Measurements from ENCODE around the gene DHRSX.
"Not testable (repeated sequence)": the region's sequence is repeated elsewhere in the genome, so short reads cannot be mapped to it uniquely, and the experiment has no call there.

The DHRSX gene

GRCh38 chrX:2519638-2520037, 18.9 kb upstream of the DHRSX start:
- not testable (repeated sequence) for DNase-seq

- DNase-seq, result no peak
Observed at GRCh38 chrX:2517055-2517454, 16.3 kb upstream of the DHRSX start.

GRCh38 chrX:2516623-2517022, 15.8 kb upstream of the DHRSX start:
- DNase-seq, result no peak

DNA sequence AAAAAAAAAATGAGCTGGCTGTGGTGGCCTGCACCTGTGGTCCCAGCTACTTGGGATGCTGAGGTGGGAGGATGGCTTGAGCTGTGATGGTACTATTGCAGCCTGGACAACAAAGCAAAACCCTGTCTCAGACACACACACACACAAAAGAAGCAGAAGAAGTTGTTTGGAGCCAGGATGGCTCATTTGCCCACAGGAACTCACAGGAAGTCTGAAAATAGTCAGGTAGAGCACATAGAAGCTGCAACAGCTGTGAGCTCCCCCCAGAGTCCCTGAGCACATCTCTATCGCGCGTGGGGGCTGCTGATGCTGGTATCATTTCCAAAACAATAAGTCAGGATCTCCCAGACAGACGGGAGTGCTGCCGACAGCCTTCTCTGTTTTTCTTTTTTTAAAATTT, 13.4 kb upstream of the DHRSX start:
- DNase-seq, result no peak

DNA sequence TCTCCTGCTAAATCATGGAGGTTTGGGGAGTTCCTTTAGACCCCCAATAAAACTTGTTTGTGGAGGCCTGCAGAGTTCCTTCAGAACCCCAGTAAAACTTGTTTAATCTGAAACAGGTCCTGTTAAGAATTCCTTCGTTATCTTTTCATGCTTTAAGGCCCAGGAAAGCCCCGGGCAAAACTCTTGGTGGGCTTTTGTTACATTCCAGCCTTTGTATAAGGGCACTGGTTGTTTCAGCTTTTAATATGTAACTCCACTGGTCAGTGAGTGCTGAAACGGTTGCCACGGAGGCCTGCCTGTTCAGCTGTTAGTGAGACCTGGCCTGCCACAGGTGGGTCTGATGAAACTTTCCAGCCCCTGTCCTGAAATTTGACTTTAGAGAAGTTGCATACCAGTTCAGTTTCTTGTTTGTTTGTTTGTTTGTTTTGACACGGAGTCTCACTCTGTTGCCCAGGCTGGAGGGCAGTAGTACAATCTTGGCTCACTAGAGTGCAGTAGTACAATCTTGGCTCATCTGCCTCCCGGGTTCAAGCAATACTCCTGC, 12.4 kb upstream of the DHRSX start:
- DNase-seq, result no peak

GRCh38 chrX:2512501-2512900, 11.7 kb upstream of the DHRSX start:
- no peak for DNase-seq

DNA sequence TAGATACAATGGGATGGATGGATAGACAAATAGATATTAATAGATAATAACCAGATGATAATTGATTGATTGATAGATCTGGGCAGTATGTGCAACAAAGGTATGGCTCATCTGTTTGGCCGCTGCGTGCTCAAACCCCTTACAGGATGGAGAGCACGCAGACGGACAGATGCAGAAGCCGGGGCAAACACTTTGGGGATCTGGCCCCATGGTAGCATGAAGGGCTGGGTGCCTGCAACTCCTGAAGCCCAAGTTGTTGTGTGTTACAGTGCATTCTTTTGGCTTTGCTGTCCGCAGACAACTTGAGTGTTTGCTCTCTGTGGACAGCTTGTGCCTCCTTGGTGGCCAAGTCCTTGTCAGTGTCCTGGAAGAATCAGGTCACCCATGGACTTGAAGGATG, 10.6 kb upstream of the DHRSX start:
- DNase-seq, result no peak

DNA sequence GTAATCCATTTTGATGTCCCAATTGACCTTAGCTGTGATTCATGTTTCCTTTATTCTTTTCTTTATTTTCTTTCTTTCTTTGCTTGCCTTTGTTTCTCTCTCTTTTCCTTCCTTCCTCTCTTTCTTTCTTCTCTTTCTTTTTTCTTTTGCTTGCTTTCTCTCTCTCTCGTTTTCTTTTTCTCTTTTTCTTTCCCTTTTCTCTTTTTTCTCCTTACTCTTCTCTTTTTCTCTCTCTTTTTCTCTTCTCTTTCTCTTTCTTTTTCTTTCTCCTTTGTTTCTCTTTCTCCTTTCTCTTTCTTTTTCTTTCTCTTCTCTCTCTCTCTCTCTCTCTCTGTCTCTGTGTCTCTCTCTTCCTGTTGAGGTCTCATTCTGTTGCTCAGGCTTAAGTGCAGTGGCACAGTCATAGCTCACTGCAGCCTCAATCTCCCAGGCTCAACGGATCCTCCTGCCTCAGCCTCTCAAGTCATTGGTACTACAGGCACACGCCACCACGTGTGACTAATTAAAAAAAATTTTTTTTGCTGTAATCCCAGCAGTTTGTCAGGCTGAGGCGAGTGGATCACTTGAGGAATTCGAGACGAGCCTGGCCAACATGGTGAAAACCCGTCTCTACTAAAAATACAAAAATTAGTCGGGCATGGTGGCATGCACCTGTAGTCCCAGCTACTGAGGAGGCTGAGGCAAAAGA, 8.0 kb upstream of the DHRSX start:
- no peak for DNase-seq

- DNase-seq, result no peak
Observed at GRCh38 chrX:2507904-2508627, 7.3 kb upstream of the DHRSX start.

DNA sequence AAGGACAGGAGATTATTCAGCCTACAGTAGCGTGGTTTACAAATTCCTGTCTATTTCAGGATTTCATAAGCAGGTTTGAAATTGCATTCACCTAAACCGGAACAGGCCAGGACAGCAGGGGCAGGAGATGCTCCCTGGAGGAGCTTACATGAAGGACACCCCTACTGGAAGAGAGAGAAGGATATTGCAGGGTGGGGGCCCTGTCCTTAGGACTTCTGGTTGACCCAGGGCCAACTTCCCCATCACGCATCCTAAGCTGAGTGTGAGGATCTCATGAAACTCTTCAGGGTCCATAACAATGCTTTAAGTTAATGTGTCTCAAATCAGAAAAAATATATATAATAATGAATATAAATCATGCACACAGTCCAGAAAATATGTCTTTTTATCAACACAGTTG, 6.4 kb upstream of the DHRSX start:
- DNase-seq, result no peak

DNA sequence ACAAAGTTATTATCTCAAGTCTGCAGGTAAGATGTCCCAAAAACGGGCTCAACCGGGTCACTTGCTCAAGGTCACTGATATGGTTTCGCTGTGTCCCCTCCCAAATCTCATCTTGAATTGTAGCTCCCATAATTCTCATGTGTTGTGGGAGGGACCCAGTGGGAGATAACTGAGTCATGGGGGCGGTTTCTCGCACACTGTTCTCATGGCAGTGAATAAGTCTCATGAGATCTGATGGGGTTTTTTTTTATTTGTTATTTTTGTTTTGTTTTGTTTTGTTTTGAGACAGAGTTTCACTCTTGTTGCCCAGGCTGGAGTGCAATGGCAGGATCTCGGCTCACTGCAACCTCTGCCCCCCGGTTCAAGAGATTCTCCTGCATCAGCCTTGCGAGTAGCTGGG, 4.6 kb upstream of the DHRSX start:
- DNase-seq, result not testable (repeated sequence)

GRCh38 chrX:2504706-2505332, 4.0 kb upstream of the DHRSX start:
- DNase-seq, result no peak

- no peak for DNase-seq
Observed at GRCh38 chrX:2503591-2504500, 3.1 kb upstream of the DHRSX start.

GRCh38 chrX:2502668-2503519, 2.1 kb upstream of the DHRSX start:
- DNase-seq, result no peak

DNA sequence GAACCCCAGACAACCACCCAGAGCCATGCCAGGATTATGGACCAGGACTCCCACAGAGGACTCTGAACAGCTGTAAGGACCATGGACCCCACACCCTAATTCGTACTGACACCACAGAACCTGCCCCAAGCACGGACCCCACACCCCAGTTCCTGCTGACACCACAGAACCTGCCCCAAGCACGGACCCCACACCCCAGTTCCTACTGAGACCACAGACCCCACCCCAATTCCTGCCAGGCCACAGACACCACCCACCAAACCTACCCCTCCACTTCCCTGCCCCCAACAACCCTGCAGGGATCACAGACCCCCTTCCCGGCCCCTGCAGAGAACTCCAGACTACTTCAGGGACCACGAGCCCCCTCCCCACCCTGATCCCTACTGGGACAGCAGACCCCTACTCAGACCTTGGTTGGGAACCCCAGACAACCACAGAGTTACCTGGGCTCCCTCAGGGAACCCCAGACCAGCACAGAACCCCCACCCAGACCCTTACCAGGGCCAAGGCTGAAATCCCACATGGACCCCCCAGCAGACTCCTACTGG, 1.4 kb upstream of the DHRSX start:
- DNase-seq, result no peak

DNA sequence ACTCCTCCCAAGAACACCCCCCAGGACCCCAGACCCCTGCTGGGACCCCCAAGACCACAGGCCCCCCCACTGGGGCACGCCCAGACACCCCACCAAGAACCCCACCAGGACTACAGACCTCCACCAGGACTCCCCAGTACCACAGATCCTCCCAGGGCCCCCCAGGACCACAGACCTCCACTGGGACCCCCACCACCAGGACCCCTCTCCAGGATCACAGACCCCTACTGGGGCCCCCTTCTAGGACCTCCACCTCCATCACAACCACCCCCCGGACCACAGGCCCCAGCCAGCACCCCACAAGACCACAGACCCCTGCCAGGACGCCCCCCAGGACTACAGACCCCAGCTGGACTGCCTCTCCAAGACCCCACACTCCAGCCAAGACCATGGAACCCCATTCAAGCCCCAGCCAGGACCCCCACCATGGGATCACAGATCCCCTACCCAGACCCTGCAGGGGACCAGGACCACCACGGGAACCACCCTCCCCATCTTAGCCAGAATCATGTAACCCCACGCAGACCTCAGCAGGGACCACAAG, 855 bp upstream of the DHRSX start:
- DNase-seq, result no peak

DNA sequence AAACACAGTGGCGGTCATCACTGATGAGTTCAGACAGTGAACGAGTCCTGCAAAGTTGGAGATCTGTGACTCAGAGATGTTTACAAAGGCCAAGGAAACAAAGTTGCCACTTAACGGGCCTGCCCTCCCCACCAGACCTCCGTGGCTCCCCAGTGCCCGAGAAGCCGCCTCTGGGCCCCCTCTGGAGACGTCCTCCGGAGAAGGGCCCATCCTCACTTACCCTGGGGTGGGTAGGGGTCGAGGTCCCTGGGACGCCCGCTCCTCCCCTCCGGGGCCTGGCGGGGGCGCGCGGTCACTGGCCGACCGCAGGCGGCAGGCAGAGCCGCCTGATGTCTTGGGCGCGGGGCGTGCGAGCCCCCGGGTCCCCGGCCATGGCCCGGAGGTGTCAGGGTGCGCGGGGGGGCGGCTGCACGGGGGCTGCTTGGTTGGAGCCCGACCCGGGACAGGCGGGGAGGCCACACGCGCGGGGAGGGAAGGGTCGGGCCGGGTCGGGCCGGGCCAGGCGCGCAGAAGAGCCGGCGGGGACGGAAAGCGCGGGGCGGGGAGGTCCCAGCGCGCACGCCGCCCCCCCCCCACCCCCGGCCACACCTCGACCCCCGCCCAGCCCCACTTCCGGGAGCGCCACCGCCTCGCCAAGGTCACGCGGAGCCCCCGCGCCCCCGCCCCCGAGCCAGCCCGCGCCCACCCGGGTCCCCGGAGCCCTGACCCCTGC, 529 bp downstream of the DHRSX start:
- no peak for DNase-seq

DNA sequence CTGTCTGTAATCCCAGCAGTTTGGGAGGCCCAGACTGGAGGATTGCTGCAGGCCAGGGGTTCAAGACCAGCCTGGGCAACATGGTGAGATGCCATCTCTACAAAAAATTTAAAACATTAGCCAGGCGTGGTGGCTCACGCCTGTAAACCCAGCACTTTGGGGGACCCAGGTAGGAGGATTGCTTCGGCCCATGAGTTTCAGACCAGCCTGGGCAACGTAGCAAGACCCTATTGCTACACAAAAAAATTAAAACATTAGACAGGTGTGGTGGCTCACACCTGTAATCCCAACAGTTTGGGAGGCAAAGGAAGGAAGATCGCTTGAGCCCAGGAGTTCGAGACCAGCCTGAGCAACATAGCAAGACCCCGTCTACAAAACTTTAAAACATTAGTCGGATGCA, 1.3 kb downstream of the DHRSX start:
- DNase-seq, result no peak

- no peak for DNase-seq
Observed at GRCh38 chrX:2498781-2499302, 1.9 kb downstream of the DHRSX start.
